ENCODE data around the gene CDT1.

Gene CDT1

GRCh38 chr16:88839745-88840599 lies 36.4 kb downstream of the CDT1 start:
- Histone ChIP-seq H3K9ac (no peak overlapping the region), H3K4me2 (ENCODE audit: low read length) (no peak overlapping the region), H3K9me3 (ENCODE audit: control insufficient read depth, low read length) (no peaks in the 10 kb centered on the region), H2AFZ (no peak overlapping the region), H3K27ac (no peak overlapping the region), H3K79me2 (no peaks in the 10 kb centered on the region), H3K4me3 (ENCODE audit: low read depth, low read length) (no peak overlapping the region), H3K36me3 (ENCODE audit: control insufficient read depth, insufficient read depth, low read length) (no peaks in the 10 kb centered on the region), H3K27me3 (ENCODE audit: control insufficient read depth, insufficient read depth, low read length) (no peaks in the 10 kb centered on the region), H3K4me1 (no peaks in the 10 kb centered on the region)
- TF ChIP-seq CTCF (IDR thresholded peaks at IDR 0.05) = no peak

GRCh38 chr16:88840600-88841215 lies 37.1 kb downstream of the CDT1 start:
- no peak overlapping the region for H3K27ac ChIP-seq
- H3K27me3 ChIP-seq (ENCODE audit: control insufficient read depth, insufficient read depth, low read length) = no peaks in the 10 kb centered on the region
- H3K9ac ChIP-seq = no peak overlapping the region
- H3K9me3 ChIP-seq (ENCODE audit: control insufficient read depth, low read length) = no peaks in the 10 kb centered on the region
- TF ChIP-seq CTCF (IDR thresholded peaks at IDR 0.05) = no peak
- H3K79me2 ChIP-seq = no peaks in the 10 kb centered on the region
- no peak overlapping the region for H2AFZ ChIP-seq
- no peaks in the 10 kb centered on the region for H3K36me3 ChIP-seq (ENCODE audit: control insufficient read depth, insufficient read depth, low read length)
- H3K4me1 ChIP-seq = no peaks in the 10 kb centered on the region
- H3K4me3 ChIP-seq (ENCODE audit: low read depth, low read length) = no peak overlapping the region
- H3K4me2 ChIP-seq (ENCODE audit: low read length) = no peak overlapping the region

GRCh38 chr16:88841521-88842307 lies 38.1 kb downstream of the CDT1 start:
- H3K9ac ChIP-seq = no peak overlapping the region
- H3K4me3 ChIP-seq (ENCODE audit: low read depth, low read length) = no peak overlapping the region
- no peaks in the 10 kb centered on the region for H3K36me3 ChIP-seq (ENCODE audit: control insufficient read depth, insufficient read depth, low read length)
- no peak for TF ChIP-seq CTCF (IDR thresholded peaks at IDR 0.05)
- no peak overlapping the region for H3K27ac ChIP-seq
- peaks cover 2% of the 10 kb centered on the region for H3K79me2 ChIP-seq
- no peaks in the 10 kb centered on the region for H3K4me1 ChIP-seq
- no peak overlapping the region for H2AFZ ChIP-seq
- no peak overlapping the region for H3K4me2 ChIP-seq (ENCODE audit: low read length)
- no peaks in the 10 kb centered on the region for H3K9me3 ChIP-seq (ENCODE audit: control insufficient read depth, low read length)
- H3K27me3 ChIP-seq (ENCODE audit: control insufficient read depth, insufficient read depth, low read length) = no peaks in the 10 kb centered on the region

DNA sequence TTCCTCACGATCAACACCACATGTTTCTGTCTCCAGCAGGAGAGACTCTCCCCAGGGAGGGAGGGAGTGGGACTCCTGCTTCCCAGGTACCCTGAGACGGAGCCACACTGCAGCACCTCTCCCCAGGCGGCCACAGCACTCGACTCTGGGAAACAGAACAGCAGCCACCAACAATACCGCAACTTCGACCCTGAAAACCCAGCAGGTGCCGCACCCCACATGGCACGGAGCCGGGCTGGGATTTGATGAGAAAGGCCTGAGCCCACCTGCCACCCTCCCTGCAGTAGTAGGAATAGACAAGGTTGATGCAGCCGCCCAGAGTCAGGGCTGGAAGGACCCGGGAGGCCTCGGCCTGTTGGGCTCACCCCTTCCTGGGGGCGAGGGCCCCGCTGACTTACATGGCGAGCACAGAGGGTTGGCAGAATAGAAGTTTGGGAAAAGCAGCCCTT lies 38.7 kb downstream of the CDT1 start:
- Histone ChIP-seq H3K27ac (no peak overlapping the region), H3K9ac (no peak overlapping the region), H3K9me3 (ENCODE audit: control insufficient read depth, low read length) (no peaks in the 10 kb centered on the region), H3K27me3 (ENCODE audit: control insufficient read depth, insufficient read depth, low read length) (no peaks in the 10 kb centered on the region), H3K36me3 (ENCODE audit: control insufficient read depth, insufficient read depth, low read length) (no peaks in the 10 kb centered on the region), H3K4me1 (no peaks in the 10 kb centered on the region), H2AFZ (no peak overlapping the region), H3K4me3 (ENCODE audit: low read depth, low read length) (no peak overlapping the region), H3K79me2 (peaks cover 4% of the 10 kb centered on the region), H3K4me2 (ENCODE audit: low read length) (no peak overlapping the region)
- no peak for TF ChIP-seq CTCF (IDR thresholded peaks at IDR 0.05)
